Left ventricle myocardium superior (tissue), 1 donor: ENCODE data around the gene PDX1. TPM values are rescaled to one million over a fixed set of nuclear protein-coding genes. Genes with fewer than 3 reads are reported as not detected.
A peak's percentile ranks its signal among the peaks of the same experiment; 100 is the strongest.

ENCODE experiments used
- ATAC-seq: fragments of 200-7000 bp; cut with Tn5 transposase; one replicate; pipeline ENCODE4 v1.9.1; 2020; ENCODE audit warnings: mild to moderate bottlenecking, moderate library complexity
- DNase-seq: peaks from one replicate; pipeline ENCODE4 v3.0.0-alpha.2; 2020
- intact Hi-C: fragments of 100-400 bp; cut with micrococcal nuclease; formaldehyde crosslinking; loops from one replicate; pipeline ENCODE4 v1.11.0; 2022
- long read RNA-seq: library from polyadenylated mRNA; unstranded; transcript quantifications from one replicate; pipeline ENCODE4 v2.0.0, GENCODE V29; 2021
- total RNA-seq: library from RNA; stranded (reverse); fragmentation: NEBNext Ultra II Directional; extraction: Animal tissue kit (Norgen Biotek cat#: 25700); gene quantifications from one replicate; pipeline ENCODE4 v1.2.1, GENCODE V29; 2021
- donor health status: DM: no; HTN: yes; CAD: no; lungs with severe emphysema.

Gene PDX1
- total RNA-seq, result not detected
- long read RNA-seq, result 0 reads

- DNase-seq (peak; percentile 49), ATAC-seq (peak; percentile 90)
- intact Hi-C loops, result no loop called here
Observed at GRCh38 chr13:27919934-27920676, at the start of gene PDX1. PDX1 (plus strand) TSS chr13:27920000; CDS start chr13:27920139, 139 bp downstream.

GRCh38 chr13:27878274-27878673 lies 41.5 kb upstream of the PDX1 start:
- ATAC-seq (no peak), DNase-seq (no peak)
- intact Hi-C loops, result no loop called here

- DNase-seq, result no peak
- ATAC-seq, result no peak
- intact Hi-C loops, result no loop called here
Observed at GRCh38 chr13:27889471-27889870, 30.3 kb upstream of the PDX1 start.

- ATAC-seq (no peak), DNase-seq (no peak)
- intact Hi-C loops, result no loop called here
Observed at GRCh38 chr13:27896726-27897125, 23.1 kb upstream of the PDX1 start.

- ATAC-seq, result no peak
- intact Hi-C loops, result no loop called here
- DNase-seq, result no peak
Observed at GRCh38 chr13:27904719-27905118, 15.1 kb upstream of the PDX1 start.

GRCh38 chr13:27905650-27906049 lies 14.2 kb upstream of the PDX1 start:
- DNase-seq, result no peak
- peak; percentile 21 for ATAC-seq
- intact Hi-C loops, result no loop called here

GRCh38 chr13:27907121-27907787 lies 12.5 kb upstream of the PDX1 start:
- intact Hi-C loops, result no loop called here
- ATAC-seq (no peak), DNase-seq (no peak)

GRCh38 chr13:27909378-27909777 lies 10.4 kb upstream of the PDX1 start:
- intact Hi-C loops, result no loop called here
- DNase-seq (no peak), ATAC-seq (no peak)

- ATAC-seq, result no peak
- intact Hi-C loops, result no loop called here
- no peak for DNase-seq
Observed at GRCh38 chr13:27911521-27911920, 8.3 kb upstream of the PDX1 start.

- no peak for ATAC-seq
- DNase-seq, result no peak
- intact Hi-C loops, result no loop called here
Observed at GRCh38 chr13:27913160-27913559, 6.6 kb upstream of the PDX1 start.

- DNase-seq (no peak), ATAC-seq (no peak)
- intact Hi-C loops, result no loop called here
Observed at GRCh38 chr13:27915301-27916207, 4.2 kb upstream of the PDX1 start.

GRCh38 chr13:27917121-27917947 lies 2.5 kb upstream of the PDX1 start:
- DNase-seq (no peak), ATAC-seq (no peak)
- intact Hi-C loops, result no loop called here

GRCh38 chr13:27918041-27918917 lies 1.5 kb upstream of the PDX1 start:
- ATAC-seq (no peak), DNase-seq (no peak)
- intact Hi-C loops, result no loop called here

- intact Hi-C loops, result no loop called here
- DNase-seq, result no peak
- no peak for ATAC-seq
Observed at GRCh38 chr13:27918918-27919658, 712 bp upstream of the PDX1 start.

GRCh38 chr13:27919659-27919933 lies 204 bp upstream of the PDX1 start:
- intact Hi-C loops, result no loop called here
- ATAC-seq, result no peak
- DNase-seq, result no peak

- ATAC-seq (peak; percentile 34), DNase-seq (no peak)
- intact Hi-C loops, result no loop called here
Observed at GRCh38 chr13:27920677-27921420, 1.0 kb downstream of the PDX1 start.

GRCh38 chr13:27921421-27921960 lies 1.7 kb downstream of the PDX1 start:
- ATAC-seq (no peak), DNase-seq (no peak)

More at GRCh38 chr13:27921421-27921960, 1.7 kb downstream of the PDX1 start:
- intact Hi-C loops, result no loop called here
